Measurements from ENCODE around the gene FLG2. TPM values are rescaled to one million over a fixed set of nuclear protein-coding genes. Genes with fewer than 3 reads are reported as not detected.
"Not testable (repeated sequence)": the region's sequence is repeated elsewhere in the genome, so short reads cannot be mapped to it uniquely, and the experiment has no call there.

Gene FLG2
- total RNA-seq, 2 donors from 2014 or later, result not detected

DNA sequence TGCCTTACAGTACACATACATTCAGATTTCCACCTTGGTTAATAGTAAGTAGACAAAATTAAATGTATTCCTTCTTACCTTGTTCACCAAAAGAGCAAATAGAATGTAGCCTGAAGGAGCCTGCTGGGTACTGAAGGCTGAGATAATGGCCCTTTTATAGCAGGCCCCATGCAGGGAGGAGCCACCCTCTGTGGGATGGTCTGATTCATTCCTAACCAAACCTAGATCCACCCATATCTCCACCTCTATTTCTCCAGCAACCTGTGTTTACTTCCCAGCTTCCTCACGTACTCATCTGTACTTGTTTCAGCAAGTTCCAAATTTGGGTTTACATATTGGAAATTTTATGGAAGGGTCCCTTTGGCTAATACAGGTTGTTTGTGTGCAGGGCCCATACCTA lies 34.7 kb downstream of the FLG2 start, which contains the start of gene FLG:
Gene FLG, minus strand, starts transcription at position 129 of the 400 bp plus-strand sequence. CDS start 9,783 bp downstream, outside the sequence.
- no peak for DNase-seq
- ATAC-seq, result no peak
- intact Hi-C loops (cut with DNase I), result no loop called here

DNA sequence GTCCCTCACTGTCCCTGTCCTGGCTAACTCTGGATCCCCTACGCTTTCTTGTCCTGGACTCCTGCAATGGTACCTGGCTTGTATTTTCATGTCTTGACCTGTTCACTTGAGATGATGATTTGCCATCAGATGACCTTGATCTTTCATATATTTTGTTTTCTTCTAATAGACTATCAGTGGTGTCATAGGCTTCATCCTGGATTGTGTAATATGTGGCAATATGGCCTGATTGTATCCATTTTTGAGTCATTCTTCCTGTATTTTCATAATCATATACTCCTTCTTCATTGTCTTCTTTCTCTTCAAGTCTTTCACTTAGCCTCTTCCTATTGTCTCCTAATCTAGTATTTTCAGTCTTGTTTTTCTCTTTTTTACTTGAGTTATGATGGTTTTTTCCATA lies 45.8 kb downstream of the FLG2 start:
- DNase-seq, result no peak
- ATAC-seq, result no peak

DNA sequence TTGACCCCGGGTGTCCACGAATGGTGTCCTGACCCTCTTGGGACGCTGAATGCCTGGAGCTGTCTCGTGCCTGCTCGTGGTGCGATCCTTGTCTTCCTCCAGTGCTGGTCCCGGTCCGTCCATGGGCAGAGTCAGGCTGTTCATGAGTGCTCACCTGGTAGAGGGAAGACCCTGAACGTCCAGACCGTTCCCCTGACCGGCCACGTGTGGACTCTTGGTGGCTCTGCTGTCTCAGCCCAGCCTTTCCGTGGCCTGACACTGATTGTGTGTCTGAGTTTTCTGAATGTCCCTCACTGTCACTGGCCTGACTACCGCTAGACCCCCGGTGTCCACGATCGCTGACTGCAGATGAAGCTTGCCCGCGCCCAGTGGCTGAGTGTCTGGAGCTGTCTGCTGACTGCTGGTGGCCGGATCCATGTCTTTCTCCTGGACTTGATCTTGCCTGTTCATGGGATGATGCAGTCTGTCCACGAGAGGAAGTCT lies 46.4 kb downstream of the FLG2 start:
- DNase-seq, result no peak

More for the DNA sequence above, 45.8 kb downstream of the FLG2 start:
- intact Hi-C loops (cut with DNase I), result no loop called here

DNA sequence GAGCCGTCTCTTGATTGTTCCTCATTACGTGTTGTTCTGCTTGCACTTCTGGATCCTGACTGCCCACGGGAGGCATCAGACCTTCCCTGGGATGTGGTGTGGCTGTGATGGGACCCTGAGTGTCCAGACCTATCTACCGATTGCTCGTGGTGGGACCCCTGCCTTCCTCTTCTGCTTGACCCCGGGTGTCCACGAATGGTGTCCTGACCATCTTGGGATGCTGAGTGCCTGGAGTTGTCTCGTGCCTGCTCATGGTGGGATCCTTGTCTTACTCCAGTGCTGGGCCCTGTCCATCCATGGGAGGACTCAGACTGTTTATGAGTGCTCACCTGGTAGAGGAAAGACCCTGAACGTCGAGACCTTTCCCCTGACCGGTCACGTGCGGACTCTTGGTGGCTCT lies 47.6 kb downstream of the FLG2 start:
- intact Hi-C loops (cut with DNase I); ATAC-seq; DNase-seq: not testable (repeated sequence)

More for the DNA sequence above, 46.4 kb downstream of the FLG2 start:
- intact Hi-C loops (cut with DNase I), result no loop called here
- no peak for ATAC-seq

DNA sequence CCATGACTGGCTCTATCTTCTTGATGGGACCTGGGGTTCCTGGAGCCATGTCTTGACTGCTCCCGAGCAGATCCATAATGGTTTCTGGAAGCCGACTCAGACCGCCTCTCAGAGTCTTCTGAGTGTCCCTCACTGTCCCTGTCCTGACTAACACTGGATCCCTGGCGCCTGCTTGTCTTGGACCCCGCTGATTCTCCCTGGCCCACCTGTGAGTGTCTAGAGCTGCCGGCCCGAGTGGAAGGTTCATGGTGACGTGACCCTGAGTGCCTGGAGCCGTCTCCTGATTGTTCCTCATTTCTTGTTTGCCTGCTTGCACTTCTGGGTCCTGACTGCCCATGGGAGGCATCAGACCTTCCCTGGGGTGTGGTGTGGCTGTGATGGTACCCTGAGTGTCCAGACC lies 49.9 kb downstream of the FLG2 start:
- no peak for DNase-seq
- ATAC-seq, result no peak
- intact Hi-C loops (cut with DNase I), result no loop called here

DNA sequence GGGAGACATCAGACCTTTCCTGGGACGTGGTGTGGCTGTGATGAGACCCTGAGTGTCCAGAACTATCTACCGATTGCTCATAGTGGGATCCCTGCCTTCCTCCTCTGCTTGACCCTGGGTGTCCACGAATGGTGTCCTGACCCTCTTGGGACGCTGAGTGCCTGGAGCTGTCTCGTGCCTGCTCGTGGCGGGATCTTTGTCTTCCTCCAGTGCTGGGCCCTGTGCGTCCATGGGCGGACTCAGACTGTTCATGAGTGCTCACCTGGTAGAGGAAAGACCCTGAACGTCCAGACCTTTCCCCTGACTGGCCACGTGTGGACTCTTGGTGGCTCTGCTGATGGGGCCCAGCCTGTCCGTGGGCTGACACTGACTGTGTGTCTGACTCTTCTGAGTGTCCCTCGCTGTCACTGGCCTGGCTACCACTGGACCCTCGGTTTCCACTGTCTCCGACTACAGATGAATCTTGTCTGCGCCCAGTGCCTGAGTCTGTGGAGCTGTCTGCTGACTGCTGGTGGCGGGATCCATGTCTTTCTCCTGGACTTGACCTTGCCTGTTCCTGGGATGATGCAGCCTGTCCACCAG lies 50.4 kb downstream of the FLG2 start:
- ATAC-seq; DNase-seq; intact Hi-C loops (cut with DNase I): not testable (repeated sequence)

DNA sequence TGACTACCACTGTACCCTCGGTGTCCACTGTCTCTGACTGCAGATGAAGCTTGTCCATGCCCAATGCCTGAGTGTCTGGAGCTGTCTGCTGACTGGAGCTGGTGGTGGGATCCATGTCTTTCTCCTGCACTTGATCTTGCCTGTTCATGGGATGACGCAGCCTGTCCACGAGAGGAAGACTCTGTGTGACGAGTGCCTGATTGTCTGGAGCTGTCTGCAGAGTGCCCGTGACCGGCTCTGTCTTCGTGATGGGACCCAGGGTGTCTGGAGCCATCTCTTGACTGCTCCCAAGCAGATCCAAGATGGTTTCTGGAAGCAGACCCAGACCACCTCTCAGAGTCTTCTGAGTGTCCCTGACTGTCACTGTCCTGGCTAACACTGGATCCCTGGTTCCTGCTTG lies 51.0 kb downstream of the FLG2 start:
- DNase-seq; intact Hi-C loops (cut with DNase I); ATAC-seq: not testable (repeated sequence)

DNA sequence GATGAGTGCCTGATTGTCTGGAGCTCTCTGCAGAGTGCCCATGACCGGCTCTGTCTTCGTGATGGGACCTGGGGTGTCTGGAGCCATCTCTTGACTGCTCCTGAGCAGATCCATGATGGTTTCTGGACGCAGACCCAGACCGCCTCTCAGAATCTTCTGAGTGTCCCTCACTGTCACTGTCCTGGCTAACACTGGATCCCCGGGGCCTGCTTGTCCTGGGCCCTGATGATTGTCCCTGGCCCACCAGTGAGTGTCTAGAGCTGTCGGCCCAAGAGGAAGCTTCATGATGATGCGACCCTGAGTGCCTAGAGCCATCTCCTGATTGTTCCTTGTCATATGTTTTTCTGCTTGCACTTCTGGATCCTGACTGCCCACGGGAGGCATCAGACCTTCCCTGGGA lies 51.8 kb downstream of the FLG2 start:
- intact Hi-C loops (cut with DNase I); ATAC-seq; DNase-seq: not testable (repeated sequence)

DNA sequence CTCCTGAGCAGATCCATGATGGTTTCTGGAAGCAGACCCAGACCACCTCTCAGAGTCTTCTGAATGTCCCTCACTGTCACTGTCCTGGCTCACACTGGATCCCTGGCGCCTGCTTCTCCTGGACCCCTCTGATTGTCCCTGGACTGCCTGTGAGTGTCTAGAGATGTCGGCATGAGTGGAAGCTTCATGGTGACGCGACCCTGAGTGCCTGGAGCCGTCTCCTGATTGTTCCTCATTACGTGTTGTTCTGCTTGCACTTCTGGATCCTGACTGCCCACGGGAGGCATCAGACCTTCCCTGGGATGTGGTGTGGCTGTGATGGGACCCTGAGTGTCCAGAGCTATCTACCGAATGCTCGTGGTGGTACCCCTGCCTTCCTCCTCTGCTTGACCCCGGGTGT lies 53.7 kb downstream of the FLG2 start:
- intact Hi-C loops (cut with DNase I); ATAC-seq; DNase-seq: not testable (repeated sequence)

DNA sequence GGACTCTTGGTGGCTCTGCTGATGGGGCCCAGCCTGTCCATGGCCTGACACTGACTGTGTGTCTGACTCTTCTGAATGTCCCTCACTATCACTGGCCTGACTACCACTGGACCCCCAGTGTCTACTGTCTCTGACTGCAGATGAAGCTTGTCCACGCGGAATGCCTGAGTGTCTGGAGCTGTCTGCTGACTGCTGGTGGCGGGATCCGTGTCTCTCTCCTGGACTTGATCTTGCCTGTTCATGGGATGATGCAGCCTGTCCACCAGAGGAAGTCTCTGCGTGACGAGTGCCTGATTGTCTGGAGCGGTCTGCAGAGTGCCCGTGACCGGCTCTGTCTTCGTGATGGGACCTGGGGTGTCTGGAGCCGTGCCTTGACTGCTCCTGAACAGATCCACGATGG lies 55.0 kb downstream of the FLG2 start:
- intact Hi-C loops (cut with DNase I); DNase-seq; ATAC-seq: not testable (repeated sequence)

DNA sequence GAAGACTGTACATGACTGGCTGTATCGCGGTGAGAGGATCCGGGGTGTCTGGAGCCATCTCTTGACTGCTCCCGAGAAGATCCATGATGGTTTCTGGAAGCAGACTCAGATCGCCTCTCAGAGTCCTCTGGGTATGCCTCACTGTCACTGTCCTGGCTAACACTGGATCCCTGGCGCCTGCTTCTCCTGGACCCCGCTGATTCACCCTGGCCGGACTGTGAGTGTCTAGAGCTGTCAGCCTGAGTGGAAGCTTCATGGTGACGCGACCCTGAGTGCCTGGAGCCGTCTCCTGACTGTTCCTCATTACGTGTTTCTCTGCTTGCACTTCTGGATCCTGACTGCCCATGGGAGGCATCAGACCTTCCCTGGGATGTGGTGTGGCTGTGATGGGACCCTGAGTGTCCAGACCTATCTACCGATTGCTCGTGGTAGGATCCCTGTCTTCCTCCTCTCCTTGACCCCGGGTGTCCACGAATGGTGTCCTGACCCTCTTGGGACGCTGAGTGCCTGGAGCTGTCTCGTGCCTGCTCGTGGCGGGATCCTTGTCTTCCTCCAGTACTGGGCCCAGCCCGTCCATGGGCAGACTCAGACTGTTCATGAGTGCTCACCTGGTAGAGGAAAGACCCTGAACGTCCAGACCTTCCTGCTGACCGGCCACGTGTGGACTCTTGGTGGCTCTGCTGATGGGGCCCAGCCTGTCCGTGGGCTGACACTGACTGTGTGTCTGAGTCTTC lies 56.5 kb downstream of the FLG2 start:
- ATAC-seq; DNase-seq; intact Hi-C loops (cut with DNase I): not testable (repeated sequence)

Other genes with a start within 250 kb of the FLG2 start
- gene TCHH, start 244.6 kb downstream of the FLG2 start, total RNA-seq, result under 1 TPM; 0.03 to 0.08 TPM
- not detected for gene RPTN, start 200.8 kb downstream of the FLG2 start, total RNA-seq
- not detected for gene HRNR, start 135.8 kb downstream of the FLG2 start, total RNA-seq
- gene FLG, start 34.8 kb downstream of the FLG2 start, total RNA-seq, result not detected
- gene CRNN, start 54.3 kb upstream of the FLG2 start, total RNA-seq, result not detected
- not detected for gene LCE5A, start 150.8 kb upstream of the FLG2 start, total RNA-seq
- not detected for gene CRCT1, start 154.5 kb upstream of the FLG2 start, total RNA-seq
- not detected for gene LCE3E, start 206.8 kb upstream of the FLG2 start, total RNA-seq
- gene LCE3D, start 220.5 kb upstream of the FLG2 start, total RNA-seq, result not detected
- not detected for gene LCE3C, start 240.2 kb upstream of the FLG2 start, total RNA-seq